H1 (cell line): ENCODE results near the gene RRP1. TPM values are rescaled to one million over a fixed set of nuclear protein-coding genes. Genes with fewer than 3 reads are reported as not detected.

ENCODE experiments used
- CTCF ChIA-PET: fragments of 300-600 bp; sonication (Branson Sonifier 250); formaldehyde crosslinking; loops from one replicate; lab custom pipeline; 2021; ENCODE audit not compliant: partially characterized antibody; lab: Charles Lee
- POLR2A ChIA-PET: fragments of 300-600 bp; sonication (Branson Sonifier 250); formaldehyde crosslinking; loops from one replicate; lab custom pipeline; 2021; ENCODE audit warnings: inconsistent platforms; ENCODE audit not compliant: partially characterized antibody; lab: Charles Lee
- DNase-seq, 2 experiments: peaks; one replicate each; pipeline versions ENCODE4 v3.0.0 to v3.0.0-alpha.2; 2010 to 2022; ENCODE audit warnings: low spot score in 2 of 2, low read depth in 1 of 2, mixed read lengths in 1 of 2
- FAIRE-seq: peaks from 2 replicates; lab custom pipeline; 2011; peaks lifted over from hg19 to GRCh38; lab: Jason Lieb, UNC
- H2AFZ ChIP-seq: 2 replicates; pipeline ENCODE4 v1.8.1; 2012; ENCODE audit warnings: low read length, inconsistent platforms
- H2AK5ac ChIP-seq: 2 replicates; pipeline ENCODE4 v1.6.1; 2013; ENCODE audit warnings: low read depth, low read length
- H2BK120ac ChIP-seq: replicated peaks from 2 replicates; pipeline ENCODE3; 2013; ENCODE audit warnings: low read depth, low read length, inconsistent platforms
- H2BK12ac ChIP-seq: 2 replicates; pipeline ENCODE4 v1.6.1; 2013; ENCODE audit warnings: low read depth, low read length
- H2BK15ac ChIP-seq: 2 replicates; pipeline ENCODE4 v1.6.1; 2013; ENCODE audit warnings: low read length
- H2BK20ac ChIP-seq: 2 replicates; pipeline ENCODE4 v1.6.1; 2013; ENCODE audit warnings: low read length
- H2BK5ac ChIP-seq: 2 replicates; pipeline ENCODE4 v1.6.1; 2013; ENCODE audit warnings: low read depth, low read length
- H3K14ac ChIP-seq: 2 replicates; pipeline ENCODE4 v1.6.1; 2013; ENCODE audit warnings: inconsistent platforms; ENCODE audit not compliant: insufficient read length
- H3K18ac ChIP-seq: 2 replicates; pipeline ENCODE4 v1.6.1; 2013; ENCODE audit warnings: low read length; ENCODE audit errors: extremely low read depth
- H3K23ac ChIP-seq: 2 replicates; pipeline ENCODE4 v1.6.1; 2013; ENCODE audit warnings: inconsistent platforms; ENCODE audit not compliant: insufficient read length
- H3K23me2 ChIP-seq: 2 replicates; pipeline ENCODE4 v1.6.1; 2013; ENCODE audit warnings: low read depth, low read length
- H3K27ac ChIP-seq: 2 replicates; pipeline ENCODE4 v1.6.1; 2011; ENCODE audit warnings: low read depth, low read length, inconsistent platforms
- H3K27me3 ChIP-seq, 4 experiments: replicated peaks in 1 of 4; 1 replicate in 1 of 4; 2 replicates in 3 of 4; pipeline versions ENCODE4 v1.6.1 to v1.8.1; 2011 to 2013; ENCODE audit warnings: low read length in 3 of 4, mild to moderate bottlenecking in 3 of 4, inconsistent platforms in 2 of 4, mixed read lengths in 2 of 4, moderate library complexity in 1 of 4; ENCODE audit not compliant: control insufficient read depth in 3 of 4, insufficient read depth in 3 of 4; ENCODE audit errors: extremely low read depth in 1 of 4
- H3K36me3 ChIP-seq, 4 experiments: 2 replicates each; pipeline versions ENCODE4 v1.6.1 to v1.8.1; 2011 to 2013; ENCODE audit warnings: mild to moderate bottlenecking in 4 of 4, low read length in 3 of 4, moderate library complexity in 2 of 4, control low read depth in 1 of 4, inconsistent platforms in 1 of 4; ENCODE audit not compliant: insufficient read depth in 4 of 4, control insufficient read depth in 2 of 4
- H3K4ac ChIP-seq: replicated peaks from 2 replicates; pipeline ENCODE3; 2013; ENCODE audit warnings: low read length, low read depth, mixed read lengths, inconsistent platforms; ENCODE audit not compliant: insufficient read length
- H3K4me1 ChIP-seq, 4 experiments: replicated peaks in 1 of 4; 1 replicate in 1 of 4; 2 replicates in 3 of 4; pipeline versions ENCODE4 v1.6.1 to v1.8.1; 2011 to 2013; ENCODE audit warnings: low read length in 3 of 4, inconsistent platforms in 2 of 4, mixed read lengths in 1 of 4; ENCODE audit not compliant: insufficient read depth in 4 of 4, control insufficient read depth in 3 of 4
- H3K4me2 ChIP-seq, 2 experiments: 2 replicates each; pipeline versions ENCODE4 v1.6.1 to v1.8.1; 2011 to 2013; ENCODE audit warnings: low read depth in 2 of 2, low read length in 2 of 2, control low read depth in 1 of 2, inconsistent platforms in 1 of 2, mild to moderate bottlenecking in 1 of 2; ENCODE audit not compliant: insufficient read depth in 1 of 2
- H3K4me3 ChIP-seq, 4 experiments: fragments of 200-600, 300-600 bp in 1 of 4; sonication (generic), shearing (Covaris generic), sonication (Bioruptor Twin) in 1 of 4; 2 replicates each; pipeline versions ENCODE4 v1.5.1 to v1.8.1; 2011 to 2016; ENCODE audit warnings: low read length in 4 of 4, low read depth in 3 of 4, control low read depth in 2 of 4, inconsistent platforms in 2 of 4, mild to moderate bottlenecking in 2 of 4, mixed read lengths in 1 of 4, moderate library complexity in 1 of 4; ENCODE audit not compliant: insufficient read depth in 2 of 4; ENCODE audit errors: extremely low read depth in 1 of 4
- H3K56ac ChIP-seq: replicated peaks from 2 replicates; pipeline ENCODE3; 2013; ENCODE audit warnings: low read depth, mild to moderate bottlenecking, mixed read lengths, low read length, inconsistent platforms; ENCODE audit not compliant: insufficient read length
- H3K79me1 ChIP-seq: 2 replicates; pipeline ENCODE4 v1.6.1; 2013; ENCODE audit warnings: low read depth, low read length, control low read depth
- H3K79me2 ChIP-seq, 2 experiments: 2 replicates each; pipeline versions ENCODE4 v1.6.1 to v1.8.1; 2012 to 2013; ENCODE audit warnings: low read length in 2 of 2, mild to moderate bottlenecking in 2 of 2, inconsistent platforms in 1 of 2; ENCODE audit not compliant: insufficient read depth in 2 of 2, control insufficient read depth in 1 of 2
- H3K9ac ChIP-seq, 4 experiments: replicated peaks in 1 of 4; 1 replicate in 1 of 4; 2 replicates in 3 of 4; pipeline versions ENCODE4 v1.6.1 to v1.8.1; 2011 to 2013; ENCODE audit warnings: low read depth in 3 of 4, low read length in 3 of 4, control low read depth in 2 of 4, mild to moderate bottlenecking in 2 of 4, moderate library complexity in 2 of 4, inconsistent platforms in 1 of 4; ENCODE audit errors: extremely low read depth in 1 of 4
- H3K9me3 ChIP-seq, 2 experiments: 2 replicates each; pipeline versions ENCODE4 v1.6.1 to v1.8.1; 2012 to 2013; ENCODE audit warnings: mild to moderate bottlenecking in 2 of 2, moderate library complexity in 2 of 2, control low read depth in 1 of 2, inconsistent platforms in 1 of 2, low read depth in 1 of 2, low read length in 1 of 2, mixed read lengths in 1 of 2; ENCODE audit not compliant: insufficient read depth in 2 of 2
- H4K20me1 ChIP-seq, 2 experiments: replicated peaks in 1 of 2; 2 replicates each; pipeline versions ENCODE3 to v1.8.1; 2011 to 2013; ENCODE audit warnings: inconsistent platforms in 2 of 2, low read length in 2 of 2, mild to moderate bottlenecking in 1 of 2; ENCODE audit not compliant: insufficient read depth in 2 of 2, control insufficient read depth in 1 of 2
- H4K5ac ChIP-seq: 2 replicates; pipeline ENCODE4 v1.6.1; 2013; ENCODE audit warnings: low read length, low read depth, mixed read lengths, inconsistent platforms; ENCODE audit not compliant: insufficient read length
- H4K8ac ChIP-seq: 2 replicates; pipeline ENCODE4 v1.8.0; 2013; ENCODE audit warnings: mild to moderate bottlenecking, moderate library complexity, low read length, inconsistent platforms; ENCODE audit not compliant: insufficient read depth; ENCODE audit errors: extremely low read depth
- H4K91ac ChIP-seq: replicated peaks from 2 replicates; pipeline ENCODE3; 2013; ENCODE audit warnings: low read length, mixed read lengths, inconsistent platforms; ENCODE audit not compliant: insufficient read length
- CHD2 ChIP-seq: IDR thresholded peaks from 2 replicates; pipeline ENCODE4 v1.6.1; 2012; ENCODE audit warnings: low read length, improper control_type of control experiment
- CREB1 ChIP-seq: IDR thresholded peaks from 2 replicates; pipeline ENCODE4 v1.6.1; 2012; ENCODE audit warnings: inconsistent platforms
- E2F6 ChIP-seq: IDR thresholded peaks from 2 replicates; pipeline ENCODE4 v1.6.1; 2012; ENCODE audit warnings: inconsistent platforms
- HDAC2 ChIP-seq, 2 experiments: fragments of 300-600 bp in 1 of 2; sonication (generic) in 1 of 2; IDR thresholded peaks; 2 replicates each; pipeline ENCODE4 v1.6.1; 2011 to 2012; ENCODE audit warnings: low read depth in 2 of 2, low read length in 2 of 2, mild to moderate bottlenecking in 2 of 2, moderate library complexity in 2 of 2, borderline replicate concordance in 1 of 2, inconsistent platforms in 1 of 2
- POU5F1 ChIP-seq: IDR thresholded peaks from 2 replicates; pipeline ENCODE4 v1.6.1; 2011; ENCODE audit warnings: low read depth, mild to moderate bottlenecking, low read length, moderate library complexity
- SP1 ChIP-seq: IDR thresholded peaks from 2 replicates; pipeline ENCODE4 v1.6.1; 2011; ENCODE audit warnings: low read depth, low read length
- SP4 ChIP-seq: IDR thresholded peaks from 2 replicates; pipeline ENCODE4 v1.6.1; 2012; ENCODE audit warnings: low read length, inconsistent platforms
- TCF12 ChIP-seq: IDR thresholded peaks from 2 replicates; pipeline ENCODE4 v1.6.1; 2011; ENCODE audit warnings: low read depth, mild to moderate bottlenecking, low read length
- WGBS, 2 experiments: shearing (Covaris generic) in 1 of 2; methylation state at CpG; one replicate each; pipeline versions ENCODE4 v1.1.6 to v1.1.7; 2013 to 2015; ENCODE audit warnings: low lambda C conversion rate in 2 of 2, mixed read lengths in 2 of 2, inconsistent platforms in 1 of 2, low coverage in 1 of 2, missing lambda C conversion rate in 1 of 2; ENCODE audit not compliant: insufficient replicate concordance in 2 of 2, insufficient coverage in 1 of 2, insufficient read length in 1 of 2; ENCODE audit errors: extremely low coverage in 1 of 2, missing lambda C conversion rate in 1 of 2; 5-methylcytosine and 5-hydroxymethylcytosine counted together
- polyA plus RNA-seq, 7 experiments: library from polyadenylated mRNA; depleted of rRNA in 3 of 7; stranded (reverse) in 5 of 7; unstranded in 2 of 7; fragments of >200 nt in 5 of 7; fragments of 200-250 nt in 2 of 7; gene quantifications; 1 replicate in 5 of 7; 2 replicates in 1 of 7; 4 replicates in 1 of 7; pipeline versions ENCODE4 v1.2.1 to v1.2.3, GENCODE V29; 2011 to 2013; ENCODE audit warnings: missing spikeins in 2 of 7, mixed read lengths in 2 of 7
- total RNA-seq: library from RNA; stranded (reverse); fragmentation: NEBNext Ultra II Directional; extraction: Animal tissue kit (Norgen Biotek cat#: 25700); gene quantifications from 2 replicates; pipeline ENCODE4 v1.2.1, GENCODE V29; 2021
- TF ChIP-seq, protein P1 (sequence below): IDR thresholded peaks from 2 replicates; pipeline ENCODE4 v1.6.1; 2011; ENCODE audit warnings: low read depth, mild to moderate bottlenecking, low read length; ENCODE audit not compliant: insufficient read depth
- TF ChIP-seq, protein P2 (sequence below), 3 experiments: IDR thresholded peaks; 1 replicate in 2 of 3; 2 replicates in 1 of 3; pipeline versions ENCODE4 v1.5.1 to v1.6.1; 2011; ENCODE audit warnings: low read length in 3 of 3, mild to moderate bottlenecking in 3 of 3, inconsistent platforms in 2 of 3, low read depth in 1 of 3, moderate library complexity in 1 of 3; ENCODE audit not compliant: insufficient read depth in 1 of 3; ENCODE audit errors: control extremely low read depth in 1 of 3

Gene RRP1
- total and polyA plus RNA-seq, 2 of the 8 experiments (the other 6 are each of a cell fraction or from before 2014, with no cell fraction given), result 11.6 to 55.2 TPM

DNA sequence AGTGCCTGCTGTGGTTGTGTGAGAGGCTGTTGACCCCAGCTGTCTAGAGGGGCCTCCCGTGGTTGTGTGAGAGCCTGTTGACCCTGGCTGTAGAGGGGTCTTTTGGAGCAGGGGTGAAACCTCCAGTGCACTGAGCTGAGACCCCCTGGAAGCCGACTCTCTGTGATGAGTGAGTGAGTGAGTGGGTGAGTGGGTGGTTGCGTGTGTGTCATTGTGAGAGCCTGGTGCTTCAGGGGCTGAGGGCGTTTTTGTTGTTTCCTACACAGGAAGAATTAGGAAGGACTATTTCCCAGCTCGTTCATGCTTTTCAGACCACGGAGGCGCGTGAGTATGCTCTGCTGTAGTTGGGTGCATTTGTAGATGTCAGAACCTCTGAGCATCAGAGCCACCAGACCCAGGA, 3.0 kb downstream of the RRP1 start:
- Histone ChIP-seq H3K27me3 (no peaks in the 10 kb centered on the region), H3K79me2 (peaks cover 11 to 47% of the 10 kb centered on the region in 2 experiments)
- TF ChIP-seq, protein P1, sequence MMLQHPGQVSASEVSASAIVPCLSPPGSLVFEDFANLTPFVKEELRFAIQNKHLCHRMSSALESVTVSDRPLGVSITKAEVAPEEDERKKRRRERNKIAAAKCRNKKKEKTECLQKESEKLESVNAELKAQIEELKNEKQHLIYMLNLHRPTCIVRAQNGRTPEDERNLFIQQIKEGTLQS, result no peak
- TF ChIP-seq POU5F1, result no peak
- no peak for TF ChIP-seq SP4
- no peak for TF ChIP-seq E2F6
- no peak for TF ChIP-seq CHD2
- no peak for TF ChIP-seq TCF12
- TF ChIP-seq CREB1, result no peak
- TF ChIP-seq, protein P2, sequence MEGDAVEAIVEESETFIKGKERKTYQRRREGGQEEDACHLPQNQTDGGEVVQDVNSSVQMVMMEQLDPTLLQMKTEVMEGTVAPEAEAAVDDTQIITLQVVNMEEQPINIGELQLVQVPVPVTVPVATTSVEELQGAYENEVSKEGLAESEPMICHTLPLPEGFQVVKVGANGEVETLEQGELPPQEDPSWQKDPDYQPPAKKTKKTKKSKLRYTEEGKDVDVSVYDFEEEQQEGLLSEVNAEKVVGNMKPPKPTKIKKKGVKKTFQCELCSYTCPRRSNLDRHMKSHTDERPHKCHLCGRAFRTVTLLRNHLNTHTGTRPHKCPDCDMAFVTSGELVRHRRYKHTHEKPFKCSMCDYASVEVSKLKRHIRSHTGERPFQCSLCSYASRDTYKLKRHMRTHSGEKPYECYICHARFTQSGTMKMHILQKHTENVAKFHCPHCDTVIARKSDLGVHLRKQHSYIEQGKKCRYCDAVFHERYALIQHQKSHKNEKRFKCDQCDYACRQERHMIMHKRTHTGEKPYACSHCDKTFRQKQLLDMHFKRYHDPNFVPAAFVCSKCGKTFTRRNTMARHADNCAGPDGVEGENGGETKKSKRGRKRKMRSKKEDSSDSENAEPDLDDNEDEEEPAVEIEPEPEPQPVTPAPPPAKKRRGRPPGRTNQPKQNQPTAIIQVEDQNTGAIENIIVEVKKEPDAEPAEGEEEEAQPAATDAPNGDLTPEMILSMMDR (IDR thresholded peaks at IDR 0.05; ENCODE audit: control extremely low read depth in 1 of 3, insufficient read depth in 1 of 3, low read depth in 1 of 3, low read length in 3 of 3), result no peak
- TF ChIP-seq HDAC2 (IDR thresholded peaks at IDR 0.05; ENCODE audit: borderline replicate concordance in 1 of 2, low read depth in 2 of 2, low read length in 2 of 2), result no peak
- TF ChIP-seq SP1, result no peak

More for the DNA sequence above, 3.0 kb downstream of the RRP1 start:
- CTCF ChIA-PET, result interaction anchor here (1.0 kb wide), 1 partner anchor 146 kb away, joined by 3 read pairs; no protein-coding TSS in a partner anchor
- FAIRE-seq (no peak), DNase-seq (no peak)
- no peak overlapping the region for H2BK120ac ChIP-seq
- no peak overlapping the region for H2BK12ac ChIP-seq
- H2AFZ ChIP-seq, result no peak overlapping the region
- H2BK15ac ChIP-seq, result no peak overlapping the region
- peaks cover 5% of the 10 kb centered on the region; the same call in 1 of the 2 replicates for H3K23me2 ChIP-seq
- no peak overlapping the region for H3K14ac ChIP-seq
- H4K5ac ChIP-seq, result no peak overlapping the region
- H3K18ac ChIP-seq, result no peak overlapping the region
- no peaks in the 10 kb centered on the region for H3K9me3 ChIP-seq
- peaks cover 26% of the 10 kb centered on the region for H3K79me1 ChIP-seq
- H3K4me3 ChIP-seq, result no peak overlapping the region
- no peak overlapping the region for H3K23ac ChIP-seq
- H3K36me3 ChIP-seq, result peaks cover 42 to 65% (median 52%) of the 10 kb centered on the region in 4 experiments
- H4K91ac ChIP-seq, result no peak overlapping the region
- WGBS, 2 experiments, result 94% methylated on average over 8 of the region's 8 CpGs; no CpG with 5 or more reads in 1 of the 2 experiments
- H4K20me1 ChIP-seq, result peaks cover 12 to 17% of the 10 kb centered on the region in 2 experiments
- no peak overlapping the region for H2BK5ac ChIP-seq
- POLR2A ChIA-PET, result interaction anchor here (0.6 to 7.6 kb wide), 5 partner anchors 8 to 131 kb away, joined by 3 to 80 read pairs (median 5); no protein-coding TSS in a partner anchor
- no peak overlapping the region for H2BK20ac ChIP-seq
- H3K4me2 ChIP-seq, result no peak overlapping the region
- no peak overlapping the region for H3K27ac ChIP-seq
- H2AK5ac ChIP-seq, result no peak overlapping the region
- no peak overlapping the region for H3K9ac ChIP-seq
- H3K4me1 ChIP-seq, result peaks cover 0 to 12% (median 3%) of the 10 kb centered on the region in 4 experiments; a peak in 3 of 7 replicates
- H3K4ac ChIP-seq, result no peak overlapping the region
- H3K56ac ChIP-seq, result no peak overlapping the region
- no peak overlapping the region for H4K8ac ChIP-seq
